B cell (primary cell): ENCODE data around the gene SLC4A4.

Experiments used
- CTCF ChIP-seq: fragments of 200-600 bp; IDR thresholded peaks from one replicate; pipeline ENCODE4 v1.8.0; 2022; ENCODE audit warnings: antibody characterized with exemption, mild to moderate bottlenecking
- EZH2 ChIP-seq: IDR thresholded peaks from 2 replicates; pipeline ENCODE4 v1.6.1; 2012; ENCODE audit warnings: borderline replicate concordance, low read depth, mild to moderate bottlenecking, moderate library complexity, low read length; ENCODE audit not compliant: insufficient read depth, poor library complexity, severe bottlenecking

- TF ChIP-seq EZH2 (no peak), CTCF (no peak)
These were observed 18.3 kb downstream of the SLC4A4 start for GRCh38 chr4:71356924-71357663.
